ENCODE results near the gene CYTIP.

The CYTIP gene

GRCh38 chr2:157465554-157465953 is 21.7 kb upstream of the CYTIP start:
- no peak for DNase-seq (ENCODE audit: low read depth in 4 of 4, low spot score in 1 of 4)

GRCh38 chr2:157463002-157463401 is 19.1 kb upstream of the CYTIP start:
- DNase-seq (ENCODE audit: low read depth in 4 of 4, low spot score in 1 of 4): no peak

- no peak for DNase-seq (ENCODE audit: low read depth in 4 of 4, low spot score in 1 of 4)
These were observed 17.0 kb upstream of the CYTIP start for GRCh38 chr2:157460897-157461296.

- no peak for DNase-seq (ENCODE audit: low read depth in 4 of 4, low spot score in 1 of 4)
These were observed 16.5 kb upstream of the CYTIP start for GRCh38 chr2:157460384-157460837.

DNA sequence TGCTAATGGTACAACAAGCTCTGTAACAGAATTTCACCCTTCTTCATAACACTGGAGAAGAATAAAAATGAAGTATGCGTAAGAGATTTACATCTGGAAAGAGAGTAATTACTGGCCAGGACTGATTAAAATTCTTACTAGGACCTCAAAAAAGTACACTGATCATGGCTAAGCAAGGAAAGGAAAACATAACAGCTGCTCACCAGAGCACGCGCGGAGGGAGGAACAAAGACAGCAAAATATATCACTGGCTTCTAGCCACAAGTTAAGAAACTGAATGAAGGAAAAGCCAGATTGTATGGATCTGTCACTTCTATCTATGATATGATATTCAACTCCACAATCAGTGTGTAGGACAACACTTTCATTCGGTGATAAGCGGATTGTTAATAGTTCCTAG is 15.6 kb upstream of the CYTIP start:
- no peak for DNase-seq (ENCODE audit: low read depth in 4 of 4, low spot score in 1 of 4)

DNA sequence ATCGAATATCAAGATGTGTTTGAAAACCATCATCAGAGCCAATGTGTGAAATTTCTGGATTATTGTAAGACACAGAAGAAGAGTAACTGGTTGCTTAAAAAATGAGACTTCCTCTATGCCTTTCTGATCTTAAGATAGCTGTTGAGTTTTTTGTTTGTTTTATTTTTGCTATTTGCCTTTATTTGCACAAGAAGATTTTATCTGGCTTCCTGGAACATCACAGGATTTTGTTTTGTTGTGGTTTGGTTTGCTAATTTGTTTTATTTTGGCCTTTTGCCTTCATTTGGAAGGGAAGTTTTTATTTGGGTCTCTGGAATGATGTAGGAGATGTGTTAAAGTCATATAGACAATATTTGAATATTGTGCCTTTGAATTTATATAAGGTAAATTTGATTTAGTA is 3.9 kb upstream of the CYTIP start:
- no peak for DNase-seq (ENCODE audit: low read depth in 4 of 4, low spot score in 1 of 4)

GRCh38 chr2:157447031-157447430 is 3.1 kb upstream of the CYTIP start:
- no peak for DNase-seq (ENCODE audit: low read depth in 4 of 4, low spot score in 1 of 4)

DNA sequence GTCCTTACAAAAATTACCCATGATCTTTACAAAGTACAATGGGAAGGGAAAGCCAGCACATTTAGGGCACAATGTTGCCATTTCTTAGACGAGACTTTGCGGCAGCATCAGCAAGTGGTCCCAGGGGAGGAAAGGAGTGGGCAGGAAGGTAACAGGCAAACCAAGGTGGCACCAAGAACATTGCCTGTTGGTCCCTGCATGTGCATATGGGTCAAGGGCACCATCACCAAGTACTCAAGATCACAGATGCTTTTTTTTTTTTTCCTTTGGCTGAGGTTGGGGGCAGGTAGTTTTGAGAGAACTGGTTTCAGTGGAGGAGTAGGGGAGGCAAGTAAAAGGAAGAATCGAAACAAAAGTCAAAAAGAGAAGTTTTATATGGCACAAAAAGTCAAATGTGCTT is 752 bp upstream of the CYTIP start:
- no peak for DNase-seq (ENCODE audit: low read depth in 4 of 4, low spot score in 1 of 4)

GRCh38 chr2:157443090-157443489 is 799 bp downstream of the CYTIP start:
- DNase-seq (ENCODE audit: low read depth in 4 of 4, low spot score in 1 of 4): no peak

DNA sequence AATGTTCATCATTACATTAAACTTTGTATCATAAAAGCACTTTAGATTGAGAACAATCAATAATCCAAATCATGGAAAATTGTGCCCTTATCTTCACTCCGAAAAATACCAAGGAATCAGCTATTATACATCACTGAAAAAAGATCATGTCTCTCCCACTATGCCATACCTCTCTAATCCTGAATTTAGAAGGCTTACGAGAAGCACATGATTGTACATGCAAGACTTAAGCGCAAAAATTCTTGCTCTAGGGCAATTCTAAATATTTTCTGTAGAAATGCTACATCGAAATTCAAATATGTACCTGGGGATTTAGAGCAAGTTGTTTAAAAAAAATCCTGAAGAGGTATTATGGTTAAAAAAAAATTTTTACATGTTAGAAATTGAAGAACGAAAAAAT is 1.3 kb downstream of the CYTIP start:
- no peak for DNase-seq (ENCODE audit: low read depth in 4 of 4, low spot score in 1 of 4)

- DNase-seq (ENCODE audit: low read depth in 4 of 4, low spot score in 1 of 4): no peak
These were observed 1.7 kb downstream of the CYTIP start for GRCh38 chr2:157442191-157442590.

DNA sequence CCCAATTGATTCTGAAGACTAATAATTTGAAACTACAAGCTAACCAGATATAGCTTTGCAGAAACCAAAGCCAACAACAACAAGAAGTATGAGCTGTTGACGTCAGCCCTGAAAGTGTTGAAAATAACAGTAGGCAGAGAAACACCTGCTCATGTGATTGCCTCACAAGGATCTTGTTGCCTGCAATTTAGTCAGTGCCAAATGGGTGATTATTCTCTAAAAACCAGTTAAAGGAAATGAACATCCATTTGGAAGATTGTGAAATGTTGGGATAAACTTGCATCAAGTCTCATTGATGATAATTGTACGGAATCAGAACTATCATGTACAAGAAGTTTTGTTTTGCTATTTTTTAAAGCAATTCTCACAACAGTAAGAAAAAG is 2.8 kb downstream of the CYTIP start:
- DNase-seq (ENCODE audit: low read depth in 4 of 4, low spot score in 1 of 4): no peak

DNA sequence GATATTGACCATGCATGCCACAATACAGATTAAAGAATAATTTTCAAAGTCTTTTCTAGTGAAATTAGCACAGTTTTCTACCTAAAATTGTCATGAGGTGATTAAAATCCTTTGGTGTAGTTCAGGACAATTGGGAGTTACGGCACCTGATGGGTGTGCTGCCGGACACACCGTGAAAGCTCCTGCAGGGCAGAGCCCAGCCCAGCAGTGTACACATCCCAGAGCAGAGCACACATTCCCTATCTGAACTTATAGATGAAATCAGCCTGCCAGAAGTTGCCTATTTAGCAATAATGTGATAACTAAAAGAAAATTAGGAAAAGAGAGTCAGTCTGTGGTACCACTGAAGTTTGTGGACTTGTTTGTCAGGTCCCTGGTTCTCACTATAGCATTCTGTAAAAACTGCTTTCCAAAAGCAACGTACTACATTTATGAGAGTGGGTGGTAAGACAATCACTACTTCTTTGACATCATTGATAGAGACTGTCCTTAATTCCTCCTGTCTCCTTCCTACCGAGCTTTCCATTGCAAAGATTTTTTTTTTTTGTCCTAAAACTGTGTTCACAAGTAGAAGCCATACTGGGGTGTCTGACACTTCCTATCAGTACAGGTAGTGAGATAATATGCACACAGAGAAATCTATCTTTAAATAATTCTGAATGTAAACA is 3.4 kb downstream of the CYTIP start:
- DNase-seq (ENCODE audit: low read depth in 4 of 4, low spot score in 1 of 4): no peak

DNA sequence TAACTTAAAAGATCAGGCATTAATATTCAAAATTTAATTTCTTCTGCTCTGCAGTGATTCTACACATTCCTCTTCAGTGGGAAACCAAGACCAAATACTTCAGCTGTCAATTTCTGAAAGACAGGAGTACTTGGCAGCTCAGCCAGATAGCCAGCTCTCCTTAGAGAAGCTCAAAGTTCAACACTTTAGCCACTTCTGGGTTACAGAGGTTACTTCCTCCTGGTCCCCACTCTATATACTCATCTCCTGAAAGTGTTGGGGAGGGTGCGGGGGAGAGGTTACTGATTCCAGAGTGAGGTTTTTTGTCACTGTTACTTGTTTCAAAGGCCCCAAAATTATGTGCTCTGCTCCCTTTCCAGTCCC is 4.1 kb downstream of the CYTIP start:
- DNase-seq (ENCODE audit: low read depth in 4 of 4, low spot score in 1 of 4): no peak

GRCh38 chr2:157438863-157439823 is 4.7 kb downstream of the CYTIP start:
- no peak for DNase-seq (ENCODE audit: low read depth in 4 of 4, low spot score in 1 of 4)

DNA sequence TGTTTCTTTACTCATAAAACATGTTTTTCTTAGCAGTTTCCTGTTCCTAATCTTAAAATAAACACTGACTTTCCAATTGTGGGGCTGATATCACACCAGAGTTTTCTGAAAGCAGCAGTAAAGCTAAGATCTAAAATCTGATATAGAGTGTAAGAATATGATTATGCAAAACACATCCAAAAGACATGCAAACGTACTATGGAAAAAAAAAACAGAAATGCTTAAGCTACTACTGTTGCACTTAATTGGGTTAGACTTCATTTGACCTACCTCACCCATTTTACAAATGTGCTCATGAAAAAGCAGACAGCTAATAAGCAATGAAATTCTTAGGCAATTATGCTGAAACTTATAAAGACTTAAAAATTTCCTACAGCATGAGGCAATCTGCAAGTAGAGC is 10.5 kb downstream of the CYTIP start:
- DNase-seq (ENCODE audit: low read depth in 4 of 4, low spot score in 1 of 4): no peak

GRCh38 chr2:157432475-157433106 is 11.3 kb downstream of the CYTIP start:
- DNase-seq (ENCODE audit: low read depth in 4 of 4, low spot score in 1 of 4): no peak

GRCh38 chr2:157431176-157431575 is 12.7 kb downstream of the CYTIP start:
- no peak for DNase-seq (ENCODE audit: low read depth in 4 of 4, low spot score in 1 of 4)

DNA sequence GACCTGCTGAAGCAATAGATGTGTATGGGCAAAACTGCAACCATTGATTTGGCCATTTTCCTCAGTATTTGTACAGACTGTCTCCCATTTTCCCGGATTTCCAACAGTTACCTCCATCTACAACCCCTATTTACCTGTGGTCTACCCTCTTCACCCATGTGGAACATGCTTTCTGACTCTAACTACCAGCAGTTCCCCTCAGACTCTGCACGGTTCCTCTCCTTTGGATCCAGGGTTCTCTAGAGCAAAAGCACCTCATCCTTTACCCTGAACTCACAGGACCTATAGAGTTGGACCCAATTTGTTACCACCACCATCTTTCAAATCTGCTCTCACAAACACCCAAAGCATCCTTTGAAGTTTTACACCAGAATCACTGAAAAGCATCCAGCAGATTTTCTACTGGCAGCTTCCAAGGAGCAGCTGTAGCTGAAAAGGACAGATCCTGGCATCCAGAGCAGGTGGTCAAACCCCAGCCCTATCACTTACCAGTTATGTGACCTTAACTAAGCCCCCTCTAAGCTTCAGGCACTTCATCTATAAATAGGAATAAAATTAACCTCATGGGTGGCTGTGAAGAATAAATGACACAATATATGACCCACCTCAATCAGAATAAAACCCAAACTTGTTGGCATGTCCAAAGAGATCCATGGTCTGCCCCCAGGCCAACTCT is 15.3 kb downstream of the CYTIP start:
- no peak for DNase-seq (ENCODE audit: low read depth in 4 of 4, low spot score in 1 of 4)

GRCh38 chr2:157427922-157428303 is 16.0 kb downstream of the CYTIP start:
- DNase-seq (ENCODE audit: low read depth in 4 of 4, low spot score in 1 of 4): no peak
